ENCODE data around the gene SERPINA3. TPM values are rescaled to one million over a fixed set of nuclear protein-coding genes. Genes with fewer than 3 reads are reported as not detected.

The SERPINA3 gene
- total RNA-seq, 1 experiment from 2014 or later, result 3.5 TPM

GRCh38 chr14:94655169-94655710 is 43.0 kb downstream of the SERPINA3 start:
- ATAC-seq (no peak), DNase-seq (ENCODE audit: low spot score) (no peak)
- TF ChIP-seq STAT6 (CRISPR knock-in tag; conservative IDR thresholded peaks at IDR 0.05; ENCODE audit: low read depth) (no peak), ZNF219 (CRISPR knock-in tag; IDR thresholded peaks at IDR 0.05; ENCODE audit: borderline replicate concordance) (no peak), TEAD1 (CRISPR knock-in tag; IDR thresholded peaks at IDR 0.05) (no peak), ESRRA (CRISPR knock-in tag; IDR thresholded peaks at IDR 0.05; ENCODE audit: borderline replicate concordance) (no peak), JAZF1 (CRISPR knock-in tag; IDR thresholded peaks at IDR 0.05) (no peak), SOX15 (CRISPR knock-in tag; IDR thresholded peaks at IDR 0.05) (no peak), CREB1 (CRISPR knock-in tag; IDR thresholded peaks at IDR 0.05) (no peak), RELA (CRISPR knock-in tag; IDR thresholded peaks at IDR 0.05; ENCODE audit: borderline replicate concordance) (no peak), ZNF263 (CRISPR knock-in tag; IDR thresholded peaks at IDR 0.05; ENCODE audit: low read depth) (no peak), SMAD3 (CRISPR knock-in tag; IDR thresholded peaks at IDR 0.05; ENCODE audit: borderline replicate concordance) (no peak), FOXP4 (CRISPR knock-in tag; IDR thresholded peaks at IDR 0.05) (no peak), GRHL2 (CRISPR knock-in tag; IDR thresholded peaks at IDR 0.05; ENCODE audit: insufficient replicate concordance, severe bottlenecking) (no peak)
- Mint-ChIP-seq H3K27ac (no peak overlapping the region), H3K4me3 (no peak overlapping the region), H3K4me1 (no peaks in the 10 kb centered on the region), H3K27me3 (ENCODE audit: low read depth) (peaks cover 5% of the 10 kb centered on the region), H3K9me3 (peaks cover 5% of the 10 kb centered on the region), H3K36me3 (0 out of 2 replicates have a peak, but pooled peaks cover 2% of the 10 kb centered on the region)
- POLR2A ChIA-PET, result no interaction called here
- CTCF ChIA-PET, result no interaction called here

GRCh38 chr14:94656043-94656442 is 43.9 kb downstream of the SERPINA3 start:
- DNase-seq (ENCODE audit: low spot score) (no peak), ATAC-seq (no peak)
- no peak overlapping the region for H3K27ac Mint-ChIP-seq
- H3K27me3 Mint-ChIP-seq (ENCODE audit: low read depth), result peaks cover 9% of the 10 kb centered on the region
- H3K9me3 Mint-ChIP-seq, result peaks cover 5% of the 10 kb centered on the region
- CTCF ChIA-PET, result no interaction called here
- POLR2A ChIA-PET, result no interaction called here
- H3K36me3 Mint-ChIP-seq, result 0 out of 2 replicates have a peak, but pooled peaks cover 2% of the 10 kb centered on the region
- no peaks in the 10 kb centered on the region for H3K4me1 Mint-ChIP-seq
- no peak overlapping the region for H3K4me3 Mint-ChIP-seq
- TF ChIP-seq, protein P1, sequence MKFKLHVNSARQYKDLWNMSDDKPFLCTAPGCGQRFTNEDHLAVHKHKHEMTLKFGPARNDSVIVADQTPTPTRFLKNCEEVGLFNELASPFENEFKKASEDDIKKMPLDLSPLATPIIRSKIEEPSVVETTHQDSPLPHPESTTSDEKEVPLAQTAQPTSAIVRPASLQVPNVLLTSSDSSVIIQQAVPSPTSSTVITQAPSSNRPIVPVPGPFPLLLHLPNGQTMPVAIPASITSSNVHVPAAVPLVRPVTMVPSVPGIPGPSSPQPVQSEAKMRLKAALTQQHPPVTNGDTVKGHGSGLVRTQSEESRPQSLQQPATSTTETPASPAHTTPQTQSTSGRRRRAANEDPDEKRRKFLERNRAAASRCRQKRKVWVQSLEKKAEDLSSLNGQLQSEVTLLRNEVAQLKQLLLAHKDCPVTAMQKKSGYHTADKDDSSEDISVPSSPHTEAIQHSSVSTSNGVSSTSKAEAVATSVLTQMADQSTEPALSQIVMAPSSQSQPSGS (CRISPR knock-in tag; IDR thresholded peaks at IDR 0.05; ENCODE audit: borderline replicate concordance, low read depth), result no peak
- TF ChIP-seq TP53 (CRISPR knock-in tag; IDR thresholded peaks at IDR 0.05), result no peak
- TF ChIP-seq, protein P2, sequence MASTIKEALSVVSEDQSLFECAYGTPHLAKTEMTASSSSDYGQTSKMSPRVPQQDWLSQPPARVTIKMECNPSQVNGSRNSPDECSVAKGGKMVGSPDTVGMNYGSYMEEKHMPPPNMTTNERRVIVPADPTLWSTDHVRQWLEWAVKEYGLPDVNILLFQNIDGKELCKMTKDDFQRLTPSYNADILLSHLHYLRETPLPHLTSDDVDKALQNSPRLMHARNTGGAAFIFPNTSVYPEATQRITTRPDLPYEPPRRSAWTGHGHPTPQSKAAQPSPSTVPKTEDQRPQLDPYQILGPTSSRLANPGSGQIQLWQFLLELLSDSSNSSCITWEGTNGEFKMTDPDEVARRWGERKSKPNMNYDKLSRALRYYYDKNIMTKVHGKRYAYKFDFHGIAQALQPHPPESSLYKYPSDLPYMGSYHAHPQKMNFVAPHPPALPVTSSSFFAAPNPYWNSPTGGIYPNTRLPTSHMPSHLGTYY (CRISPR knock-in tag; IDR thresholded peaks at IDR 0.05), result no peak
- no peak for TF ChIP-seq ZNF671 (CRISPR knock-in tag; IDR thresholded peaks at IDR 0.05)
- no peak for TF ChIP-seq USF2 (CRISPR knock-in tag; IDR thresholded peaks at IDR 0.05)
- TF ChIP-seq CBFB (CRISPR knock-in tag; IDR thresholded peaks at IDR 0.05; ENCODE audit: low read depth), result no peak
- no peak for TF ChIP-seq HMGA2 (CRISPR knock-in tag; IDR thresholded peaks at IDR 0.05)
- TF ChIP-seq ATF1 (CRISPR knock-in tag; IDR thresholded peaks at IDR 0.05), result no peak
- TF ChIP-seq, protein P3, sequence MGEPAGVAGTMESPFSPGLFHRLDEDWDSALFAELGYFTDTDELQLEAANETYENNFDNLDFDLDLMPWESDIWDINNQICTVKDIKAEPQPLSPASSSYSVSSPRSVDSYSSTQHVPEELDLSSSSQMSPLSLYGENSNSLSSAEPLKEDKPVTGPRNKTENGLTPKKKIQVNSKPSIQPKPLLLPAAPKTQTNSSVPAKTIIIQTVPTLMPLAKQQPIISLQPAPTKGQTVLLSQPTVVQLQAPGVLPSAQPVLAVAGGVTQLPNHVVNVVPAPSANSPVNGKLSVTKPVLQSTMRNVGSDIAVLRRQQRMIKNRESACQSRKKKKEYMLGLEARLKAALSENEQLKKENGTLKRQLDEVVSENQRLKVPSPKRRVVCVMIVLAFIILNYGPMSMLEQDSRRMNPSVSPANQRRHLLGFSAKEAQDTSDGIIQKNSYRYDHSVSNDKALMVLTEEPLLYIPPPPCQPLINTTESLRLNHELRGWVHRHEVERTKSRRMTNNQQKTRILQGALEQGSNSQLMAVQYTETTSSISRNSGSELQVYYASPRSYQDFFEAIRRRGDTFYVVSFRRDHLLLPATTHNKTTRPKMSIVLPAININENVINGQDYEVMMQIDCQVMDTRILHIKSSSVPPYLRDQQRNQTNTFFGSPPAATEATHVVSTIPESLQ (CRISPR knock-in tag; IDR thresholded peaks at IDR 0.05), result no peak
- no peak for TF ChIP-seq ATF3 (CRISPR knock-in tag; conservative IDR thresholded peaks at IDR 0.05)
- TF ChIP-seq ZNF232 (CRISPR knock-in tag; IDR thresholded peaks at IDR 0.05), result no peak
- TF ChIP-seq EMX1 (CRISPR knock-in tag; IDR thresholded peaks at IDR 0.05), result no peak
- TF ChIP-seq CREM (CRISPR knock-in tag; IDR thresholded peaks at IDR 0.05), result no peak
- no peak for TF ChIP-seq GTF2I (CRISPR knock-in tag; conservative IDR thresholded peaks at IDR 0.05)
- no peak for TF ChIP-seq ZNF263 (CRISPR knock-in tag; IDR thresholded peaks at IDR 0.05; ENCODE audit: low read depth)
